Naive B cell (primary cell): Measurements from ENCODE around the gene PELI2. TPM values are rescaled to one million over a fixed set of nuclear protein-coding genes. Genes with fewer than 3 reads are reported as not detected.
A peak's percentile ranks its signal among the peaks of the same experiment; 100 is the strongest.

Source experiments
- ATAC-seq, 2 donors: fragments of 150-1000 bp; cut with Tn5 transposase; 2 replicates each; pipeline ENCODE4 v1.10.0; 2021; ENCODE audit warnings: low read depth in 2 of 2, mild to moderate bottlenecking in 2 of 2, moderate library complexity in 2 of 2
- DNase-seq: peaks from one replicate; pipeline ENCODE4 v3.0.0; 2022
- H3K27ac Mint-ChIP-seq, 6 donors: one replicate each; pipeline ENCODE4 v1.8.0; 2020 to 2022; ENCODE audit warnings: mild to moderate bottlenecking in 6 of 6, mixed read lengths in 6 of 6, moderate library complexity in 5 of 6, inconsistent platforms in 2 of 6
- H3K27me3 Mint-ChIP-seq, 3 donors: one replicate each; pipeline ENCODE4 v1.8.0; 2021 to 2022; ENCODE audit warnings: mixed read lengths in 3 of 3, mild to moderate bottlenecking in 1 of 3
- H3K36me3 Mint-ChIP-seq, 2 donors: one replicate each; pipeline ENCODE4 v1.8.0; 2020 to 2022; ENCODE audit warnings: mixed read lengths in 2 of 2, inconsistent platforms in 1 of 2, mild to moderate bottlenecking in 1 of 2
- H3K4me1 Mint-ChIP-seq, 3 donors: one replicate each; pipeline ENCODE4 v1.8.0; 2020 to 2022; ENCODE audit warnings: mixed read lengths in 3 of 3, inconsistent platforms in 1 of 3, mild to moderate bottlenecking in 1 of 3, moderate library complexity in 1 of 3
- H3K4me3 Mint-ChIP-seq, 8 donors: one replicate each; pipeline ENCODE4 v1.8.0; 2020 to 2022; ENCODE audit warnings: mild to moderate bottlenecking in 8 of 8, mixed read lengths in 8 of 8, moderate library complexity in 8 of 8, inconsistent platforms in 2 of 8
- H3K9me3 Mint-ChIP-seq, 7 donors: one replicate each; pipeline ENCODE4 v1.8.0; 2020 to 2022; ENCODE audit warnings: mixed read lengths in 7 of 7, mild to moderate bottlenecking in 5 of 7, inconsistent platforms in 2 of 7, moderate library complexity in 1 of 7
- polyA plus RNA-seq, 6 donors: library from polyadenylated mRNA; unstranded; fragments of 300-500 nt; fragmentation: Illumina TruSeq; gene quantifications; one replicate each; pipeline ENCODE4 v1.2.3, GENCODE V29; 2021; ENCODE audit warnings: low read depth in 6 of 6

Gene PELI2
- polyA plus RNA-seq, 6 donors from 2014 or later, result 1.5 to 6.0 (median 3.4) TPM

DNA sequence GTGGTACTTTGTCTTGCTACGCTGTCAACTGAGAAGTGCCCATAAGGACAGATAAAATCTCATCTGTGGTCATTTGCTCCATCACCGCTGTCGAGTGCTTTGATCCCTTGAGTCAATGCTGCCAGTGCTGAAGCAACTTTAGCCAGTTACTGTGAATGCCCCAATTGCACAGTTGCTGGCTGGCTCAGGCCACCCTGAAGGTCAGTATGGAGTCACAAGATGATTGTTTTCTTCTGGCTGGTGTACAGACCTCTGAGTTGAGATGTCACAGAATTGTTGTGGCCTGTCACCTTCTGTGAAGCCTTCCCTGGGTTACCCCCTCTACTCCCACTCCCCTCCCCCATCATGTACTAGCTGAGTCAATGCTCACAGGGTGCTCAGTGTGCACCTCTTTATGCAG lies 92.9 kb downstream of the PELI2 start:
- Mint-ChIP-seq H3K4me3 (no peak overlapping the region), H3K27me3 (no peaks in the 10 kb centered on the region), H3K27ac (no peak overlapping the region), H3K4me1 (peaks cover 18 to 41% (median 22%) of the 10 kb centered on the region in 3 donors), H3K9me3 (peaks cover 0 to 2% (median 0%) of the 10 kb centered on the region in 7 donors), H3K36me3 (no peaks in the 10 kb centered on the region)
- DNase-seq (no peak), ATAC-seq (no peak)

DNA sequence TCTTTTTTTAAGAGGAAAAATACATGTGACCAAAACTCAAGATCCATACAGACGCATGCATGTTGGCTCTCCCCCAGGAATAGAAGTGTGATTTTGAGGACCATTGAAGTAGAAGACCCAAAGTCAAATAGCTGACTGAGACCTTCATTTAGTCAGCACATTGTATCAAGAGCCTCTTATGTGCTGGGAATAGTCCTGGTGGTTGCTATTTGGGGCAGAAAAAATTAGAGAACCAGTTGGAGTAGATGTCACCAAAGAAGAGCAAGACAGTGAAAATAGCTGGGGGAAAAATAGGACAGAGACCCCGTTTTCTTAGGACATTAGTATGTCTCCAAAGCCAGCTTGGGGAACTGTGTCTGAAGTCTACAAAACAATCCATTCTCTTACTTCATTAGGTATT lies 93.6 kb downstream of the PELI2 start:
- Mint-ChIP-seq H3K27me3 (no peaks in the 10 kb centered on the region), H3K36me3 (no peaks in the 10 kb centered on the region), H3K9me3 (peaks cover 0 to 2% (median 0%) of the 10 kb centered on the region in 7 donors), H3K4me3 (no peak overlapping the region), H3K27ac (no peak overlapping the region), H3K4me1 (peaks cover 18 to 41% (median 25%) of the 10 kb centered on the region in 3 donors)
- ATAC-seq (no peak), DNase-seq (no peak)

DNA sequence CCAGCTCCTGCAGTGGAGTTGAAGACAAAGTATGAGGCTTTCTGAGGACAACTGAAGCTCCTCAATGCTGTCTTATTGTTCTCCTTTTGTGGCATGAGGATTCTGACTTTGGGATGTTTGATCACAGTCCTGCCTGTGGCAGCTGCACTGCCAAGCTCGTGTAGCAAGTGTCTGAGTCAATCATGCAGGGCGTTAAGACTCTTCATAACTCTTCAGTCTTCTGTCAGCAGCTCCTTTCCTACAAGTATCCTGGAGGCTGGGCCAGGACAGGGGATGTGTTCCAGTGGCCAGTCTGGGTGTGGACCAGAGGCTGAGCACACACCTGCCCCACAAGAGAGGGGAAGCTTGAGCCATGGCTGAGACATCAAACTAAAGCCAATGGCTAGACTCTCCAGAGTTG lies 94.3 kb downstream of the PELI2 start:
- no peak for ATAC-seq

DNA sequence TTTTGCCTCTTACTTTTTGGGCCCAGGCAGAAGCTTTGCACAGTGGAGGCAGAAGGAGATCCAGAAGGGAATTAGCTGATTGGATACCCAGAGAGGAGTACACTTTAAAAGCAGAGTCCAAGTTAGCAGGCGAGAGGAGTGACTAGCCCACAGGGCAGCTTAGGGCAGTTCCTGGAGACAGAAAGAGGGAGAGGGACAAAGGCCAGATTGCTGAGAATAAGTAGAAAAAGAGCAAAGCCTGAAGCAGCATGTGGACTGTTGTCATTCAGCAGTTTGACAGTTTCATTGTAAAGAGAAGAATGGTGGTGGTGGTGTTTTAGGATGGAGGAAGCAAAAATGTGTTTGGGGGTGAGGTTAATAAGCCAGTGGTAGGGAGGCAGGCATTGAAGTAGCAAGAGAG lies 95.1 kb downstream of the PELI2 start:
- Mint-ChIP-seq H3K36me3 (no peaks in the 10 kb centered on the region), H3K9me3 (no peaks in the 10 kb centered on the region), H3K4me1 (peaks cover 14 to 32% (median 17%) of the 10 kb centered on the region in 3 donors), H3K27ac (peak overlapping the region in 3 of 6 donors; percentile 25 to 63 (median 36)), H3K4me3 (no peak overlapping the region), H3K27me3 (no peaks in the 10 kb centered on the region)
- DNase-seq (no peak), ATAC-seq (no peak)

More for the DNA sequence above, 94.3 kb downstream of the PELI2 start:
- Mint-ChIP-seq H3K27me3 (no peaks in the 10 kb centered on the region), H3K27ac (no peak overlapping the region), H3K36me3 (no peaks in the 10 kb centered on the region), H3K4me3 (no peak overlapping the region), H3K9me3 (peaks cover 0 to 2% (median 0%) of the 10 kb centered on the region in 7 donors), H3K4me1 (peaks cover 18 to 40% (median 23%) of the 10 kb centered on the region in 3 donors)
- DNase-seq, result no peak

DNA sequence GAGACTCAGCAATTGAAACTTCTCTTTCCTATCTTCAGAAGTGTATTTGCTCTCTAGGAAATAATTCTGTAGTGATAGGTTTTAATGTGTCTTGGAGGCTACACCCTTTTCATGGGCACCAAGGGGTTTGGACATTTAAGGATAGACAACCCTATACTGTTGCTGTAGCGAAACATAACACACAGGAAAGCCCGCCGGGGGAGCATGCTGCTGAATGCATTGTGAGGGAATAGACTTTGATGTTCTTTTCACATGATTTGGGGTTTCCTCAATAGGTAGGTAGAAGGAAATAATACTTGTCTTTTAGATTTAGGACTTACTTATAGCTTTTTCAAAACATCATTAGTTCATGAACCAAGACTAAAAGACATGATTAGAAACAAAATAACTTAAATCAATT lies 97.0 kb downstream of the PELI2 start:
- peaks cover 9 to 32% (median 18%) of the 10 kb centered on the region in 3 donors for H3K4me1 Mint-ChIP-seq
- no peak overlapping the region for H3K4me3 Mint-ChIP-seq
- H3K27ac Mint-ChIP-seq, result peak overlapping the region in 1 of 6 donors; percentile 71
- ATAC-seq, result no peak
- H3K27me3 Mint-ChIP-seq, result no peaks in the 10 kb centered on the region
- H3K9me3 Mint-ChIP-seq, result no peaks in the 10 kb centered on the region
- no peak for DNase-seq
- no peaks in the 10 kb centered on the region for H3K36me3 Mint-ChIP-seq

DNA sequence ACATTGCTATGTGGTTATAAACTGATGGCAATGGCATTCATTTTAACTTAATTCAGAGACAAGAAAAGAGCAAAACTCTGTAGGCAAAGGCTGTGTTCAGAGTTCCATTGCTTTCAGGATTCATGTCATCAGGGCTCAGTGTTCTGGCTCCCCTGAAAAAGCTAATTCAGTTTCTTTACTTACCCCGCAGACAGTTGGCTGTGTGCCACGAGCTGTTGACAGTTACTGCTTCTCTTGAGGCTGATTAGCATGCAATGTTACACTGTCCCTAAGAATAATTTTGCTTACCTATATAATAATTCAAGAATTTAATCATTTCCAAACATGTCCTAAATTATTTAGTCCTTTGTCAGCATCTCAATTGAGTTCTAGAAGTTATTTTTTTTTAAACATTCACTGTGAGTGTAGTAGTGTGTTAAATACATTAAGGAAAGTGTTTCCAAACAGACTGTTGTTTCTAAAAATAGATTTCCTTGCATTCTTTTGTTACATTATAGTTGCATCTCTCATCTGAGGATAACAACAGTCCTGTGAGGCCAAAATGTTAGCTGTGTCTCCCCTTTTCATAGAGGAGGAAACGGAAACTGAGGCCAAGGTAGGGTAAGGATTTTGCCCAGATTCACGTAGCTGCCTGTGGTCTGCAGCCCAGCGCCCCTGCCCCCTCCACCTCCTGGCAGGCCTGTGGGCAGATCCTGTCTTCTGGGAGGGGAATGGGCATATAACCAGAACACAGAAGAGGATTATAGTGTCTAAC lies 98.6 kb downstream of the PELI2 start:
- Mint-ChIP-seq H3K27me3 (no peaks in the 10 kb centered on the region), H3K36me3 (no peaks in the 10 kb centered on the region), H3K4me1 (peaks cover 13 to 33% (median 22%) of the 10 kb centered on the region in 3 donors), H3K4me3 (no peak overlapping the region), H3K9me3 (no peaks in the 10 kb centered on the region), H3K27ac (no peak overlapping the region)
- no peak for DNase-seq
- ATAC-seq, result no peak

DNA sequence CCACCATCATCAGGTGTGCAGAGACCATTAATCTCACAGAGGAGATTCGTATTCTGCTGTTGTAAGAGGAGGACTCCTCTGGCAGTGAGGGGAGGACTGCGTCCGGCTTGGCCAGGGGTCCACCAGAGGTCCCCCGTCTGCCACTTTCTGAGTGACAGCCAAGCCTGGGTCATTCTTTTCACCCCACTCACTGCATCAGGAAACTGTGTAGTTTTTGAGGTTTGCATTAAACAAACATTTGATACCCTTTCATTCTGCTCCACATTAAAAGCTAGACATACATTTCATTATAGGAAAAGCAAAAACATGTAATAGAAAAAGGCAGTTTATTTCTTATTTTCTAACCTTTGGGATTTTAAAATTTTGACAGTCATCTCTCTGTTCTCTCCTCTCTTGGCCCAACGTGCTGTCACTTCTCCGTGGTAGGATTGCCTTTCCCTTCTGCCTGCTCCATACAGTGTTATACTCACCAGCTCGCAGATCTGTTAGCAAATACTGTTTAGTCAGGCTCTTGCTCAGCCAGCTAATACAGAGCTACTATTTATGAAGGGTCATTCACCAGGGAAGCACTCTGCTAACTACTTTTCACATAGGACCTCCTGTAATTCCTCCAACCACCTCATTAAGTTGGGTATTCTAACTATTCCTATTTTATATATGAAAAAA lies 99.3 kb downstream of the PELI2 start:
- no peak for ATAC-seq
- DNase-seq, result no peak
- Mint-ChIP-seq H3K27me3 (no peaks in the 10 kb centered on the region), H3K36me3 (no peaks in the 10 kb centered on the region), H3K27ac (no peak overlapping the region), H3K4me1 (peaks cover 15 to 31% (median 18%) of the 10 kb centered on the region in 3 donors), H3K4me3 (no peak overlapping the region), H3K9me3 (no peaks in the 10 kb centered on the region)

- ATAC-seq, result no peak
- H3K27me3 Mint-ChIP-seq, result no peaks in the 10 kb centered on the region
- peaks cover 0 to 2% of the 10 kb centered on the region in 2 donors for H3K36me3 Mint-ChIP-seq
- H3K9me3 Mint-ChIP-seq, result no peaks in the 10 kb centered on the region
- no peak for DNase-seq
- no peak overlapping the region for H3K27ac Mint-ChIP-seq
- peaks cover 9 to 19% (median 11%) of the 10 kb centered on the region in 3 donors for H3K4me1 Mint-ChIP-seq
- no peak overlapping the region for H3K4me3 Mint-ChIP-seq
Measured at GRCh38 chr14:56219666-56220413, 101.6 kb downstream of the PELI2 start.

- Mint-ChIP-seq H3K9me3 (no peaks in the 10 kb centered on the region), H3K27ac (no peak overlapping the region), H3K4me1 (peaks cover 6 to 19% (median 14%) of the 10 kb centered on the region in 3 donors), H3K4me3 (no peak overlapping the region), H3K27me3 (no peaks in the 10 kb centered on the region), H3K36me3 (peaks cover 0 to 9% of the 10 kb centered on the region in 2 donors)
- ATAC-seq, result no peak
- no peak for DNase-seq
Measured at GRCh38 chr14:56221382-56222128, 103.3 kb downstream of the PELI2 start.

DNA sequence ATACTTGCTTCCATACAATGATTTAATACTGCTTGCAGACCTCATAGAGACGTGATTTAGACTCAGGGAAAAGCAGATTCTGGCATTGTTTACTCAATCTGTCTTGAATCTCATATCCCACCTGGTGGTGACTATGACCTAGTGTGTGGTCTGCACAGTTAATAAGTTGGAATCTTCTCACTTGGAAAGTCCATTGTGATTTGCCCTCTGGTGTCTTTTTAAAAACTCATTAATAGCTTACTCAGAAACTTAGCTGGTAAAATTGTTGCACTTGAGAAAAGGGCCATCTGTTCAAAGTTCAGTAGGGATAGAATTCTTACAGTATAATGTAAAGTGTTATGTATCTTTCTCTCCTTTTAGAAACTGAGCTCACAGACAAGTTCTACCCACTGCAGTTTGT lies 106.0 kb downstream of the PELI2 start:
- Mint-ChIP-seq H3K27ac (no peak overlapping the region), H3K4me1 (peaks cover 6 to 19% (median 14%) of the 10 kb centered on the region in 3 donors), H3K4me3 (no peak overlapping the region), H3K27me3 (no peaks in the 10 kb centered on the region), H3K36me3 (peaks cover 0 to 9% of the 10 kb centered on the region in 2 donors), H3K9me3 (peaks cover 0 to 4% (median 0%) of the 10 kb centered on the region in 7 donors)
- no peak for DNase-seq
- no peak for ATAC-seq

- Mint-ChIP-seq H3K27me3 (no peaks in the 10 kb centered on the region), H3K27ac (peak overlapping the region in 2 of 6 donors; percentile 38 to 68), H3K4me3 (peak overlapping the region in 2 of 8 donors; percentile 9 to 38), H3K36me3 (peaks cover 0 to 9% of the 10 kb centered on the region in 2 donors), H3K4me1 (peaks cover 6 to 17% (median 14%) of the 10 kb centered on the region in 3 donors), H3K9me3 (peaks cover 0 to 8% (median 0%) of the 10 kb centered on the region in 7 donors)
- DNase-seq (no peak), ATAC-seq (no peak)
Measured at GRCh38 chr14:56224691-56225681, 106.8 kb downstream of the PELI2 start.

- no peaks in the 10 kb centered on the region for H3K27me3 Mint-ChIP-seq
- DNase-seq, result no peak
- H3K4me3 Mint-ChIP-seq, result no peak overlapping the region
- H3K27ac Mint-ChIP-seq, result peak overlapping the region in 1 of 6 donors; percentile 57
- peaks cover 6 to 13% (median 6%) of the 10 kb centered on the region in 3 donors for H3K4me1 Mint-ChIP-seq
- H3K36me3 Mint-ChIP-seq, result peaks cover 0 to 8% of the 10 kb centered on the region in 2 donors
- no peak for ATAC-seq
- H3K9me3 Mint-ChIP-seq, result peaks cover 0 to 17% (median 5%) of the 10 kb centered on the region in 7 donors
Measured at GRCh38 chr14:56235388-56235787, 117.2 kb downstream of the PELI2 start.
